ENCODE results near the gene CEP57. TPM values are rescaled to one million over a fixed set of nuclear protein-coding genes. Genes with fewer than 3 reads are reported as not detected.

CEP57 gene
- total and polyA plus RNA-seq, 2 of the 4 experiments (the other 2 are of a cell fraction), result 14.5 to 30.5 TPM

- POLR2A ChIA-PET (ENCODE audit: unreplicated experiment), result no interaction called here
- TF ChIP-seq RCOR1 (IDR thresholded peaks at IDR 0.05; ENCODE audit: insufficient replicate concordance, low read length) (peak; percentile 64), BHLHE40 (IDR thresholded peaks at IDR 0.05; ENCODE audit: low read depth, low read length) (peak; percentile 3; the same call in 1 of the 2 replicates), MXI1 (IDR thresholded peaks at IDR 0.05; ENCODE audit: borderline replicate concordance, low read depth, low read length) (no peak), RAD21 (IDR thresholded peaks at IDR 0.05; ENCODE audit: low read length) (no peak), CTCF (conservative IDR thresholded peaks at IDR 0.05; ENCODE audit: low read depth, low read length) (0 out of 2 replicates have a peak, but pooled peaks have one; percentile 11), CEBPB (IDR thresholded peaks at IDR 0.05; ENCODE audit: low read depth, low read length) (peak; percentile 85), NFE2L2 (IDR thresholded peaks at IDR 0.05; ENCODE audit: low read depth, low read length) (0 out of 2 replicates have a peak, but pooled peaks have one; percentile 21), FOS (IDR thresholded peaks at IDR 0.05; ENCODE audit: low read depth, low read length) (peak; percentile 71; the same call in 1 of the 2 replicates)
- Histone ChIP-seq H4K8ac (ENCODE audit: low read depth in 2 of 2, low read length in 2 of 2) (peak overlapping the region in 1 of 2 experiments; percentile 61; a peak in 2 of 4 replicates), H4K91ac (ENCODE audit: insufficient read depth, low read depth, low read length) (peak overlapping the region; percentile 55), H2AK9ac (replicated peaks; ENCODE audit: low read depth, low read length, poor library complexity) (no peak overlapping the region), H3K36me3 (ENCODE audit: control insufficient read depth, insufficient read depth, low read length) (peaks cover 9% of the 10 kb centered on the region), H4K5ac (ENCODE audit: low read depth, low read length) (no peak overlapping the region), H2BK15ac (ENCODE audit: low read depth, low read length) (peak overlapping the region; percentile 75; the same call in 1 of the 3 replicates), H3K4ac (ENCODE audit: low read depth, low read length) (peak overlapping the region; percentile 73; the same call in 1 of the 2 replicates), H3K79me1 (ENCODE audit: low read depth in 1 of 2, low read length in 2 of 2) (peaks cover 2 to 7% of the 10 kb centered on the region in 2 experiments; a peak in 1 of 4 replicates), H2AFZ (replicated peaks; ENCODE audit: low read length, poor library complexity) (no peak overlapping the region), H2BK20ac (ENCODE audit: low read depth, low read length) (peak overlapping the region; percentile 47), H3K4me2 (ENCODE audit: low read depth, low read length) (peak overlapping the region; percentile 30; the same call in 1 of the 2 replicates), H3K4me1 (ENCODE audit: control insufficient read depth, insufficient read depth, low read length) (peaks cover 16% of the 10 kb centered on the region), H3K9me1 (ENCODE audit: insufficient read depth, low read length) (peaks cover 3% of the 10 kb centered on the region), H3K27me3 (ENCODE audit: control insufficient read depth, insufficient read depth, low read length) (no peaks in the 10 kb centered on the region), H2BK120ac (ENCODE audit: low read depth, low read length) (peak overlapping the region; percentile 48; the same call in 1 of the 2 replicates), H3K9me3 (ENCODE audit: control insufficient read depth, insufficient read depth, low read length) (no peaks in the 10 kb centered on the region), H3K27ac (ENCODE audit: insufficient read depth, low read length) (peak overlapping the region; percentile 35; the same call in 1 of the 2 replicates), H2AK5ac (ENCODE audit: low read depth, low read length) (peak overlapping the region; percentile 84), H3K14ac (replicated peaks; ENCODE audit: low read depth, low read length) (peak overlapping the region; percentile 77; the same call in 1 of the 2 replicates), H3K23ac (ENCODE audit: low read depth, low read length) (peak overlapping the region; percentile 80; the same call in 1 of the 2 replicates), H3K56ac (ENCODE audit: extremely low read depth, insufficient read depth, low read length) (no peak overlapping the region), H3K18ac (ENCODE audit: low read depth, low read length) (peak overlapping the region; percentile 54; the same call in 1 of the 2 replicates), H3K4me3 (ENCODE audit: insufficient read depth, low read depth, low read length) (no peak overlapping the region), H2BK5ac (ENCODE audit: low read depth, low read length, poor library complexity, severe bottlenecking) (peak overlapping the region; percentile 92), H3K9ac (ENCODE audit: low read depth, low read length) (no peak overlapping the region), H4K20me1 (ENCODE audit: insufficient read depth, low read length) (peaks cover 3% of the 10 kb centered on the region; the same call in 1 of the 2 replicates)
- ATAC-seq (ENCODE audit: low read depth) (peak; percentile 64), DNase-seq (peak; percentile 97)
- in situ Hi-C loops (cut with MboI; ENCODE audit: low sequenced_read_pairs) (no loop called here), intact Hi-C loops (cut with micrococcal nuclease) (loop anchor here (2.0 to 5.0 kb wide), 2 partner anchors 42 to 405 kb away; partner anchors contain the start of gene CEP57), dilution Hi-C loops (cut with HindIII; ENCODE audit: low sequenced_read_pairs, unreplicated experiment) (no loop called here)
- BruUV-seq (replicated peaks), result no TSS peak
- WGBS, 2 experiments (ENCODE audit: extremely low coverage in 2 of 2, insufficient read length in 1 of 2), result no CpG with 5 or more reads among the region's 3 CpGs
- CTCF ChIA-PET, result interaction anchor here (0.6 to 0.8 kb wide), 2 partner anchors 510 to 515 kb away, joined by 6 read pairs; partner anchors contain the start of gene MAML2
Observed at GRCh38 chr11:95832763-95833162, 42.5 kb downstream of the CEP57 start.

Data from IMR-90 (cell line).